CD4-positive, alpha-beta T cell treated with Interleukin-6 for 4 hours (primary cell): Measurements from ENCODE around the gene B9D2.
A peak's percentile ranks its signal among the peaks of the same experiment; 100 is the strongest.

ENCODE experiments used
- DNase-seq: peaks from one replicate; pipeline ENCODE4 v3.0.0-alpha.2; 2020; ENCODE audit warnings: mixed read lengths

The B9D2 gene

GRCh38 chr19:41307954-41308449, 55.9 kb downstream of the B9D2 start:
- DNase-seq = no peak

- DNase-seq = peak; percentile 33
These were observed 56.7 kb downstream of the B9D2 start for GRCh38 chr19:41307090-41307875.

- DNase-seq = no peak
These were observed 57.8 kb downstream of the B9D2 start for GRCh38 chr19:41305927-41306793.

- no peak for DNase-seq
These were observed 59.1 kb downstream of the B9D2 start for GRCh38 chr19:41304706-41305483.
